ENCODE measurements around the gene SLC15A4. TPM values are rescaled to one million over a fixed set of nuclear protein-coding genes. Genes with fewer than 3 reads are reported as not detected.
A peak's percentile ranks its signal among the peaks of the same experiment; 100 is the strongest.

The SLC15A4 gene
- total RNA-seq, 3 donors from 2014 or later, result 15.4 to 23.4 (median 15.7) TPM

GRCh38 chr12:128818065-128819022 is 5.4 kb downstream of the SLC15A4 start:
- Histone ChIP-seq H3K9me3 (no peaks in the 10 kb centered on the region), H3K36me3 (ENCODE audit: low read depth) (no peaks in the 10 kb centered on the region), H3K4me3 (no peak overlapping the region), H3K4me1 (ENCODE audit: low read depth) (peaks cover 17% of the 10 kb centered on the region)
- intact Hi-C loops (cut with DNase I, micrococcal nuclease), result no loop called here
- TF ChIP-seq, protein P1, sequence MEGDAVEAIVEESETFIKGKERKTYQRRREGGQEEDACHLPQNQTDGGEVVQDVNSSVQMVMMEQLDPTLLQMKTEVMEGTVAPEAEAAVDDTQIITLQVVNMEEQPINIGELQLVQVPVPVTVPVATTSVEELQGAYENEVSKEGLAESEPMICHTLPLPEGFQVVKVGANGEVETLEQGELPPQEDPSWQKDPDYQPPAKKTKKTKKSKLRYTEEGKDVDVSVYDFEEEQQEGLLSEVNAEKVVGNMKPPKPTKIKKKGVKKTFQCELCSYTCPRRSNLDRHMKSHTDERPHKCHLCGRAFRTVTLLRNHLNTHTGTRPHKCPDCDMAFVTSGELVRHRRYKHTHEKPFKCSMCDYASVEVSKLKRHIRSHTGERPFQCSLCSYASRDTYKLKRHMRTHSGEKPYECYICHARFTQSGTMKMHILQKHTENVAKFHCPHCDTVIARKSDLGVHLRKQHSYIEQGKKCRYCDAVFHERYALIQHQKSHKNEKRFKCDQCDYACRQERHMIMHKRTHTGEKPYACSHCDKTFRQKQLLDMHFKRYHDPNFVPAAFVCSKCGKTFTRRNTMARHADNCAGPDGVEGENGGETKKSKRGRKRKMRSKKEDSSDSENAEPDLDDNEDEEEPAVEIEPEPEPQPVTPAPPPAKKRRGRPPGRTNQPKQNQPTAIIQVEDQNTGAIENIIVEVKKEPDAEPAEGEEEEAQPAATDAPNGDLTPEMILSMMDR (IDR thresholded peaks at IDR 0.05), result no peak
- ATAC-seq, result no peak
- no peak for DNase-seq

GRCh38 chr12:128817111-128818015 is 6.4 kb downstream of the SLC15A4 start:
- no peak overlapping the region for H3K4me3 ChIP-seq
- no peak for DNase-seq
- H3K4me1 ChIP-seq (ENCODE audit: low read depth), result peaks cover 10% of the 10 kb centered on the region
- H3K36me3 ChIP-seq (ENCODE audit: low read depth), result no peaks in the 10 kb centered on the region
- intact Hi-C loops (cut with DNase I, micrococcal nuclease), result no loop called here
- TF ChIP-seq, protein P1 (IDR thresholded peaks at IDR 0.05), result no peak
- peak; percentile 48 for ATAC-seq
- no peaks in the 10 kb centered on the region for H3K9me3 ChIP-seq

GRCh38 chr12:128816643-128816920 is 7.2 kb downstream of the SLC15A4 start:
- DNase-seq (no peak), ATAC-seq (no peak)
- H3K4me1 ChIP-seq (ENCODE audit: low read depth), result peaks cover 3% of the 10 kb centered on the region
- no peaks in the 10 kb centered on the region for H3K36me3 ChIP-seq (ENCODE audit: low read depth)
- no peaks in the 10 kb centered on the region for H3K9me3 ChIP-seq
- TF ChIP-seq, protein P1 (IDR thresholded peaks at IDR 0.05), result no peak
- no peak overlapping the region for H3K4me3 ChIP-seq
- intact Hi-C loops (cut with DNase I, micrococcal nuclease), result no loop called here

DNA sequence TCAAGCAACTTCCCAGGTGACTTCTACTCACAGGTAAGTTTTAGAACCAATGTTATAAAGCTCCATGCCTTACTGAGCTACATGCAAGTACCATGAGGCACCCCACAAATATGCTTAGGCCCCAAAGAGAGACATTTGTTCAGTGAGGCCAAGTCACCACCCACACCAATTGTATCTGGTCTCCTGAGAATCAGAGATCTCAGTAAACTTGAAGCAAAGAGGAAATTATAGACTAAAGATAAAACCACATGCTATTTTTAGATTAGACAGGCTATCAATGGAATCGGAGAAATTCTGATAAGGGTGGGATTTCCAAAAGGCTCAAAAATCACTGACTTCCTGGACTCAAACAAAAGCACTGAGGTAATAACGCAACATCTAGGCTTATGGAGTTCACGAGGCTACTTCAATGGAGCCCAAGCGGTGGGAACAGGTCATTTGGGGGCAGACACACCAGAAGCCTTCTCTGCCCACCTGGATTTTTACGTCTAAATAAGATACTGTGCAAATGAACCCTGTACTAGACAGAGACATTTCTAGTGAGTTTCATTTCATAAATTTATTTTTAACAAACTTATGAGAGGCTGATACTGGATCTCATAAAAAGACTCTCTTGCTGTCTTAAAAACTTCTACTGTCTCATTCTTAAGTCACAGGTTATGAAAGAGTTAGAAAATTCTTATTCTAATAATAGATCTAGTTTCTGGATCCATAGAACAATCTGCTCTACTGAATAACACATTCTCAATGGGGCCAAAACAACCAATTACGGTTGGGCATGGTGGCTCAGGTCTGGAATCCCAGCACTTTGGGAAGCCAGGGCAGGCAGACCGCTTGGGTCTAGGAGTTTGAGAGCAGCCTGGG is 7.7 kb downstream of the SLC15A4 start:
- Histone ChIP-seq H3K4me3 (no peak overlapping the region), H3K9me3 (no peaks in the 10 kb centered on the region), H3K4me1 (ENCODE audit: low read depth) (peaks cover 2% of the 10 kb centered on the region), H3K36me3 (ENCODE audit: low read depth) (no peaks in the 10 kb centered on the region)
- TF ChIP-seq, protein P1 (IDR thresholded peaks at IDR 0.05), result no peak
- no peak for ATAC-seq
- intact Hi-C loops (cut with DNase I, micrococcal nuclease), result no loop called here
- DNase-seq, result no peak
